ENCODE measurements around the gene JMJD8. TPM values are rescaled to one million over a fixed set of nuclear protein-coding genes. Genes with fewer than 3 reads are reported as not detected.

JMJD8 gene
- total RNA-seq, 1 experiment from 2014 or later: 81.3 TPM

- POLR2A ChIA-PET (ENCODE audit: unreplicated experiment): no interaction called here
- no peak overlapping the region for H3K9ac ChIP-seq (ENCODE audit: low read length)
- H3K27ac ChIP-seq (ENCODE audit: low read length): no peak overlapping the region
- H3K9me3 ChIP-seq (ENCODE audit: low read length): no peaks in the 10 kb centered on the region
- TF ChIP-seq EZH2 (IDR thresholded peaks at IDR 0.05; ENCODE audit: low read length, unreplicated experiment) (no peak), EZH2phosphoT487 (IDR thresholded peaks at IDR 0.05; ENCODE audit: borderline replicate concordance, low read length) (no peak), CTCF (conservative IDR thresholded peaks at IDR 0.05; ENCODE audit: low read depth, low read length) (no peak)
- H3K27me3 ChIP-seq (ENCODE audit: low read length): no peaks in the 10 kb centered on the region
- intact Hi-C loops (cut with micrococcal nuclease): no loop called here
- no peaks in the 10 kb centered on the region for H3K4me1 ChIP-seq (ENCODE audit: insufficient read depth, low read length)
- H3F3A ChIP-seq (ENCODE audit: low read length, unreplicated experiment): no peaks in the 10 kb centered on the region
- CTCF ChIA-PET: no interaction called here
- no peak overlapping the region for H3K4me2 ChIP-seq (ENCODE audit: low read length)
- TSS peak; percentile 7 for BruUV-seq (replicated peaks)
- no peaks in the 10 kb centered on the region for H3K9me2 ChIP-seq (replicated peaks; ENCODE audit: low read length)
- H4K20me1 ChIP-seq (ENCODE audit: low read length): no peaks in the 10 kb centered on the region
- H3K36me3 ChIP-seq (ENCODE audit: low read depth, low read length): peaks cover 6% of the 10 kb centered on the region; the same call in 1 of the 2 replicates
- DNase-seq (no peak), ATAC-seq (no peak)
- H2AFZ ChIP-seq (ENCODE audit: low read length): no peak overlapping the region
- peaks cover 16% of the 10 kb centered on the region for H3K79me2 ChIP-seq (ENCODE audit: low read length)
- no peak overlapping the region for H3K4me3 ChIP-seq (ENCODE audit: low read length)
Measured at GRCh38 chr16:673399-673991, 10.6 kb downstream of the JMJD8 start.

DNA sequence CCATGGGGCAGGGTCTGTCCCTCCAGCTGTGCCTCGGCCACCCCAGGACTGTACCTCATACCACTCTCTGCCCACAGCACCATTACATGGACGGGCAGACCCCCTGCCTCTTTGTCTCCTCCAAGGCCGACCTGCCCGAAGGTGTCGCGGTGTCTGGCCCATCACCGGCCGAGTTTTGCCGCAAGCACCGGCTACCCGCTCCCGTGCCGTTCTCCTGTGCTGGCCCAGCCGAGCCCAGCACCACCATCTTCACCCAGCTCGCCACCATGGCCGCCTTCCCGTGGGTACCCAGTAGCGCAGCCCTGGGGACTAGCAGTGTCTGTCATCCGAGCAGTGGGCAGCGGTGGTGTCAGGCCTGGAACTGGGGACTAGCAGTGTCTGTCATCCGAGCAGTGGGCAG lies 11.3 kb downstream of the JMJD8 start:
- H3K27ac ChIP-seq (ENCODE audit: low read length): no peak overlapping the region
- H4K20me1 ChIP-seq (ENCODE audit: low read length): no peaks in the 10 kb centered on the region
- no peaks in the 10 kb centered on the region for H3K27me3 ChIP-seq (ENCODE audit: low read length)
- CTCF ChIA-PET: no interaction called here
- DNase-seq (no peak), ATAC-seq (no peak)
- TF ChIP-seq EZH2phosphoT487 (IDR thresholded peaks at IDR 0.05; ENCODE audit: borderline replicate concordance, low read length): no peak
- TF ChIP-seq EZH2 (IDR thresholded peaks at IDR 0.05; ENCODE audit: low read length, unreplicated experiment): no peak
- no peak for TF ChIP-seq CTCF (conservative IDR thresholded peaks at IDR 0.05; ENCODE audit: low read depth, low read length)
- H2AFZ ChIP-seq (ENCODE audit: low read length): no peak overlapping the region
- H3K4me1 ChIP-seq (ENCODE audit: insufficient read depth, low read length): no peaks in the 10 kb centered on the region
- no peaks in the 10 kb centered on the region for H3K9me3 ChIP-seq (ENCODE audit: low read length)
- peaks cover 22% of the 10 kb centered on the region for H3K79me2 ChIP-seq (ENCODE audit: low read length)
- H3K9me2 ChIP-seq (replicated peaks; ENCODE audit: low read length): no peaks in the 10 kb centered on the region
- peaks cover 6% of the 10 kb centered on the region; the same call in 1 of the 2 replicates for H3K36me3 ChIP-seq (ENCODE audit: low read depth, low read length)
- intact Hi-C loops (cut with micrococcal nuclease): no loop called here
- POLR2A ChIA-PET (ENCODE audit: unreplicated experiment): no interaction called here
- BruUV-seq (replicated peaks): no TSS peak
- H3K4me2 ChIP-seq (ENCODE audit: low read length): no peak overlapping the region
- H3K9ac ChIP-seq (ENCODE audit: low read length): no peak overlapping the region
- H3F3A ChIP-seq (ENCODE audit: low read length, unreplicated experiment): no peaks in the 10 kb centered on the region
- no peak overlapping the region for H3K4me3 ChIP-seq (ENCODE audit: low read length)

DNA sequence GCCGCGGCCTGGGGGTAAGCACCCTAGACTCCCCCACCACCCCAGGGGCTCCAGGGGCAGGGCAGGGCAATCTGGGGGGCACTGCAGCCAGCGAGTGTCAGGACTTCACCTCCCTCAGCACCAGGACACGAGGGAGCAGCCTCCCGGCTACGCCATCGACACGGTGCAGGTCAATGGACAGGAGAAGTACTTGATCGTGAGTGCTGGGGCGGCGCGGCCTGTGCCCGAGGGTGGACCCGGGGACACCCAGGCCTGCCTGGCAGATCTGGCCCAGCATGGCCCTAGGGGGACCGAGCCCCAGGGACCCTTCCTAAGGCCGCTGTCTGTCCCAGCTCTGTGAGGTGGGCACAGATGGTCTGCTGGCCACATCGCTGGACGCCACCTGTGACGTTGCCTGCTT lies 11.8 kb downstream of the JMJD8 start:
- Histone ChIP-seq H4K20me1 (ENCODE audit: low read length) (no peaks in the 10 kb centered on the region), H3K27me3 (ENCODE audit: low read length) (no peaks in the 10 kb centered on the region), H3K79me2 (ENCODE audit: low read length) (peaks cover 22% of the 10 kb centered on the region), H3K4me1 (ENCODE audit: insufficient read depth, low read length) (no peaks in the 10 kb centered on the region), H3K9me2 (replicated peaks; ENCODE audit: low read length) (no peaks in the 10 kb centered on the region), H3K4me2 (ENCODE audit: low read length) (no peak overlapping the region), H3K27ac (ENCODE audit: low read length) (no peak overlapping the region), H3K4me3 (ENCODE audit: low read length) (no peak overlapping the region), H3K9ac (ENCODE audit: low read length) (no peak overlapping the region), H3K36me3 (ENCODE audit: low read depth, low read length) (peaks cover 6% of the 10 kb centered on the region; the same call in 1 of the 2 replicates), H3K9me3 (ENCODE audit: low read length) (no peaks in the 10 kb centered on the region), H3F3A (ENCODE audit: low read length, unreplicated experiment) (no peaks in the 10 kb centered on the region), H2AFZ (ENCODE audit: low read length) (no peak overlapping the region)
- POLR2A ChIA-PET (ENCODE audit: unreplicated experiment): no interaction called here
- TF ChIP-seq EZH2 (IDR thresholded peaks at IDR 0.05; ENCODE audit: low read length, unreplicated experiment) (no peak), EZH2phosphoT487 (IDR thresholded peaks at IDR 0.05; ENCODE audit: borderline replicate concordance, low read length) (no peak), CTCF (conservative IDR thresholded peaks at IDR 0.05; ENCODE audit: low read depth, low read length) (no peak)
- no TSS peak for BruUV-seq (replicated peaks)
- ATAC-seq (no peak), DNase-seq (no peak)
- intact Hi-C loops (cut with micrococcal nuclease): no loop called here
- CTCF ChIA-PET: no interaction called here

All from PC-3 (cell line).